ENCODE measurements around the gene DYNC1LI2. TPM values are rescaled to one million over a fixed set of nuclear protein-coding genes. Genes with fewer than 3 reads are reported as not detected.

Gene DYNC1LI2
- total and polyA plus RNA-seq, 2 of the 8 experiments (the other 6 are each of a cell fraction or from before 2014, with no cell fraction given) = 35.0 to 70.8 TPM

DNA sequence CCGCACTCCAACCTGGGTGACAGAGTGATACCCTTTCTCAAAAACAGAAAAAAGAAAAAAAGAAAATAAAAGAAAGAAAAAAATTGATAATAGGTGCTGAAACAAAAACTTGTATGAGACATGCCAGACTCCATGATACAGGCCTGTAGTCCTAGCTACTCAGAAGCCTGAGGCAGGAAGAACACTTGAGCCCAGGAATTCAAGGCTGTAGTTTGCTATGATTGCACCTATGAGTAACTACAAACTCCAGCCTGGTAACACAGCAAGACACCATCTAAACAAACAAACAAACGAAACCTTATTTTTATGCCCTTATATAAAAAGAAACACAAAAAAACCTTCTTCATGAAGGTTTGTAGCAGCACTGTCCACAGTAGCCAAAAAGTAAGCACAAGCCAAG, 49.9 kb downstream of the DYNC1LI2 start (continued):
- TF ChIP-seq, protein P1, sequence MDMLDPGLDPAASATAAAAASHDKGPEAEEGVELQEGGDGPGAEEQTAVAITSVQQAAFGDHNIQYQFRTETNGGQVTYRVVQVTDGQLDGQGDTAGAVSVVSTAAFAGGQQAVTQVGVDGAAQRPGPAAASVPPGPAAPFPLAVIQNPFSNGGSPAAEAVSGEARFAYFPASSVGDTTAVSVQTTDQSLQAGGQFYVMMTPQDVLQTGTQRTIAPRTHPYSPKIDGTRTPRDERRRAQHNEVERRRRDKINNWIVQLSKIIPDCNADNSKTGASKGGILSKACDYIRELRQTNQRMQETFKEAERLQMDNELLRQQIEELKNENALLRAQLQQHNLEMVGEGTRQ (IDR thresholded peaks at IDR 0.05; ENCODE audit: low read length) = no peak
